Esophagus squamous epithelium (tissue), 5 donors: ENCODE measurements around the gene MAML3. TPM values are rescaled to one million over a fixed set of nuclear protein-coding genes. Genes with fewer than 3 reads are reported as not detected.

Experiments
- DNase-seq: peaks from one replicate; lab custom pipeline; 2025; lab: John Stamatoyannopoulos, UW
- H3K27ac ChIP-seq, 4 donors: fragments of 200-600 bp; sonication (generic); one replicate each; pipeline ENCODE4 v1.5.1; 2016 to 2019; ENCODE audit warnings: mild to moderate bottlenecking in 1 of 4
- H3K27me3 ChIP-seq, 4 donors: fragments of 200-600 bp; sonication (generic); 1 replicate in 3 of 4; 2 replicates in 1 of 4; pipeline versions ENCODE4 v1.5.1 to v1.6.0; 2017 to 2021; ENCODE audit warnings: antibody characterized with exemption in 1 of 4
- H3K36me3 ChIP-seq, 3 donors: fragments of 200-600 bp; sonication (generic); one replicate each; pipeline ENCODE4 v1.5.1; 2016 to 2019
- H3K4me1 ChIP-seq, 3 donors: fragments of 200-600 bp; sonication (generic); one replicate each; pipeline ENCODE4 v1.5.1; 2017 to 2019
- H3K4me3 ChIP-seq, 4 donors: fragments of 200-600 bp; sonication (generic); 1 replicate in 3 of 4; 2 replicates in 1 of 4; pipeline ENCODE4 v1.5.1; 2016 to 2019; ENCODE audit warnings: mild to moderate bottlenecking in 2 of 4, moderate library complexity in 1 of 4
- H3K9me3 ChIP-seq, 3 donors: fragments of 200-600 bp; sonication (generic); one replicate each; pipeline ENCODE4 v1.5.1; 2016 to 2019
- CTCF ChIP-seq, 6 experiments: fragments of 450-650 bp in 4 of 6; fragments of 200-600 bp in 2 of 6; sonication (generic) in 2 of 6; IDR thresholded peaks; one replicate each; pipeline ENCODE4 v1.5.1; 2016 to 2019; ENCODE audit warnings: antibody characterized with exemption in 6 of 6, mild to moderate bottlenecking in 4 of 6, moderate library complexity in 4 of 6
- POLR2A ChIP-seq, 4 donors: fragments of 450-650 bp; IDR thresholded peaks; one replicate each; pipeline ENCODE4 v1.6.1; 2017; ENCODE audit warnings: antibody characterized with exemption in 4 of 4, mild to moderate bottlenecking in 4 of 4, moderate library complexity in 3 of 4
- WGBS, 2 donors: methylation state at CpG; one replicate each; pipeline ENCODE4 v1.1.5; 2018; 5-methylcytosine and 5-hydroxymethylcytosine counted together
- intact Hi-C: fragments of 100-400 bp; cut with DNase I; formaldehyde crosslinking; loops from one replicate; pipeline ENCODE4 v1.15.0; 2022
- total RNA-seq, 4 donors: library from RNA; depleted of rRNA; stranded (reverse); fragments of >200 nt; gene quantifications; one replicate each; pipeline ENCODE4 v1.1.0, GENCODE V29; 2016
- donor health status: DM: yes; HTN: yes; CAD: no.

MAML3 gene
- total RNA-seq, 4 donors from 2014 or later = 6.9 to 14.2 (median 8.9) TPM

DNA sequence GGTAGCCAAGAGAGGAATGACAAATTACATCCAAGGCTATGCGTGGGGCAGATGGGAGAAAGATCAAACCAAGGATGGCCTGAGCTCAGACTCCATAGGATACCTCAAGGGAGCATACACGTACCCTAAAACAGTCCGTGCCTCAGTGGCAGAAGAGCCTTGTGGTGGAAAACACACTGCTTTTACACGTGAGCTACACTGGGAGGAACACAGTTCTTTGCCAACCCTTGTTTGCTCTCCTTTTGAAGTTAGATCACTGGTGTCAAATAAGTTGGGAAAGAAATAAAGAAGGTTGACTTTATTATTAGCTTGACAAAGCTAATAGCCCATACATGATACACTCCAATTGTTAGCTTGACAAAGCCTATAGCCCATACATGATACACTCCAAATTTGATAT, 346.5 kb downstream of the MAML3 start:
- H3K27me3 ChIP-seq = no peaks in the 10 kb centered on the region
- TF ChIP-seq POLR2A (IDR thresholded peaks at IDR 0.05) (no peak), CTCF (IDR thresholded peaks at IDR 0.05) (no peak)
- WGBS, 2 donors = 96 to 100% methylated on average over 4 of the region's 4 CpGs
- intact Hi-C loops = no loop called here
- no peak for DNase-seq
- peaks cover 0 to 6% (median 0%) of the 10 kb centered on the region in 3 donors for H3K36me3 ChIP-seq
- no peak overlapping the region for H3K27ac ChIP-seq
- H3K4me3 ChIP-seq = no peak overlapping the region
- peaks cover 3 to 22% (median 6%) of the 10 kb centered on the region in 3 donors for H3K4me1 ChIP-seq
- peaks cover 0 to 8% (median 0%) of the 10 kb centered on the region in 3 donors for H3K9me3 ChIP-seq

GRCh38 chr4:139806929-139807328, 347.1 kb downstream of the MAML3 start:
- H3K27ac ChIP-seq = no peak overlapping the region
- intact Hi-C loops = no loop called here
- no peak overlapping the region for H3K4me3 ChIP-seq
- H3K27me3 ChIP-seq = no peaks in the 10 kb centered on the region
- DNase-seq = no peak
- peaks cover 3 to 22% (median 6%) of the 10 kb centered on the region in 3 donors for H3K4me1 ChIP-seq
- TF ChIP-seq POLR2A (IDR thresholded peaks at IDR 0.05) (no peak), CTCF (IDR thresholded peaks at IDR 0.05) (no peak)
- H3K36me3 ChIP-seq = peaks cover 0 to 6% (median 0%) of the 10 kb centered on the region in 3 donors
- WGBS, 2 donors = 65 to 75% methylated on average over 4 of the region's 4 CpGs
- peaks cover 0 to 8% (median 0%) of the 10 kb centered on the region in 3 donors for H3K9me3 ChIP-seq

DNA sequence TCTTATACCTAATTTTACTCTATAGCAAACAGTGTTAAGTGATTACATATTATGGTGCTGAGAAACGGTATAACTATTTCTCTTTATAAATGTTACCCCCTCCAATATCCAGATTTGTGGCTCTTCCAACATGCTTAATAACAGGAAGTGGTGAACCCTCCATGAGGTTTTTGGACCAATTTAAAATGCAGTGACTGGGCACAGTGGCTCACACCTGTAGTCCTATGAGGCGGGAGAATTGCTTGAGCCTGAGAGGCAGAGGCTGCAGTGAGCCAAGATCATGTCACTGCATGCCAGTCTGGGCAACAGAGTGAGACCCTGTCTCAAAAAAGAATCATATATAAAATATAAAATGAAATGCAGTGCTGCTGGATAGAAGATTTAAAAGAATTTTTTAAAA, 351.1 kb downstream of the MAML3 start:
- Histone ChIP-seq H3K4me1 (peaks cover 0 to 15% (median 0%) of the 10 kb centered on the region in 3 donors), H3K9me3 (no peaks in the 10 kb centered on the region), H3K36me3 (no peaks in the 10 kb centered on the region), H3K4me3 (no peak overlapping the region), H3K27me3 (no peaks in the 10 kb centered on the region), H3K27ac (no peak overlapping the region)
- TF ChIP-seq CTCF (IDR thresholded peaks at IDR 0.05) (no peak), POLR2A (IDR thresholded peaks at IDR 0.05) (no peak)
- DNase-seq = no peak
- 55 to 57% methylated on average over 2 of the region's 2 CpGs for WGBS, 2 donors
- intact Hi-C loops = no loop called here

- Histone ChIP-seq H3K4me3 (no peak overlapping the region), H3K36me3 (no peaks in the 10 kb centered on the region), H3K4me1 (peaks cover 0 to 15% (median 0%) of the 10 kb centered on the region in 3 donors), H3K9me3 (no peaks in the 10 kb centered on the region), H3K27ac (no peak overlapping the region), H3K27me3 (no peaks in the 10 kb centered on the region)
- intact Hi-C loops = no loop called here
- DNase-seq = no peak
- TF ChIP-seq CTCF (IDR thresholded peaks at IDR 0.05) (no peak), POLR2A (IDR thresholded peaks at IDR 0.05) (no peak)
- 82 to 89% methylated on average over 1 of the region's 1 CpG for WGBS, 2 donors
Observed at GRCh38 chr4:139802488-139802887, 351.5 kb downstream of the MAML3 start.

DNA sequence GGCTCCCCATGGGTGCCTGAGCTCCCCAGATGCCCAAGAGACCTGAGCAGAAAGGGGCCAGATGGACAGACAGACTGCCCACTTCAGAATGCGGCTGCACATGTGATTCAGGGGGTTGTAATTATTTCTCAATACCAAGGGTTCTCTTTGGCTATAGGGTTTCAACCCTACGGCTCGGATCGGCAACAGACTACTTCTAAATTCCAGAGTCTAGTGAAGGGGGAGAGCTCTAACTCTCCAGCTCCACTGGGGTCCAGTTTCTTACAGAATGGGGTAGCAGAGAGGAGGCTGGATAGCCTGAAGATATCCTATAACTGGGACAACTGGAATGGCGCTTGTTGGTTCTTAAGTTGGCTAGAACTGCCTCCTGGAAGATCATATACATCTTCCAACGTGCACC, 352.1 kb downstream of the MAML3 start:
- intact Hi-C loops = no loop called here
- no peak for DNase-seq
- Histone ChIP-seq H3K36me3 (no peaks in the 10 kb centered on the region), H3K27me3 (no peaks in the 10 kb centered on the region), H3K4me3 (no peak overlapping the region), H3K27ac (no peak overlapping the region), H3K4me1 (peaks cover 0 to 15% (median 0%) of the 10 kb centered on the region in 3 donors), H3K9me3 (no peaks in the 10 kb centered on the region)
- WGBS, 2 donors = 92 to 94% methylated on average over 5 to 6 of the region's 6 CpGs
- no peak for TF ChIP-seq CTCF (IDR thresholded peaks at IDR 0.05)
- TF ChIP-seq POLR2A (IDR thresholded peaks at IDR 0.05) = no peak
